Measurements from ENCODE around the gene AP1M1. TPM values are rescaled to one million over a fixed set of nuclear protein-coding genes. Genes with fewer than 3 reads are reported as not detected.

The AP1M1 gene
- total RNA-seq, 1 experiment from 2014 or later = 30.3 TPM

DNA sequence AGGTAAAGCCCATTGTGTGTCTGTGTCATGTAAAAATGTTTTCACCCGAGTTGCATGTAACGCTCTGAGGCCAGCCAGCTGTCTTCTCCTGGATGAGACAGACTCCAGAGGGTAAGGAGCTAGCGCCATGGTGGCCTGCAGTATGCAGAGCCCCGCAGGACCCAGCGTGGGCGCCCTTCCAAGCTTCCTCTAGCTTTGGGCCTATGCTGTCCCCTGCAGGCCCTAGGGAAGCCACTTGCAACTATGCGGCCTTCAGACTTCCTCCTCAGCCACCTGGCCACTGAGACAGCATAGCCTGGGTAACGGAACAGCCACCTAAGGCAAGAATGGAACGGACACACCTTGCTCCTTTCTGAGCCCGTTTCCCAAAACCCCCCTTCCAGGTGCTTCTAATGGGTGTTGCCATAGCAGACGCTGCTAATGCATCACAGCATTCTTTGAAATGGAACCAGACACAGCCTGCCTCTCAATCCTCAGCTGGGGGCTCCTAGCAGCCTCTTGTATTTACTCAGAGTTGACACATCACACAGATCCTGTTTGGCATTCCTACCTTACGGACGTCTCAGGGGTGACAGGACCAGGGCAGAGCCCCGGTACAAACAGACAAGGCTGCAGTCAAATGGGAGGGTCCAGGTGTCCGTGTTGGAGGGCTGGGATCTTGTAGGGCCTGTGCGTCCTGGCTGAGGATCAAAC is 6.3 kb upstream of the AP1M1 start:
- Histone ChIP-seq H3K27me3 (ENCODE audit: insufficient read depth, low read length) (no peaks in the 10 kb centered on the region), H3K9ac (ENCODE audit: extremely low read depth, insufficient read length, low read length) (no peak overlapping the region), H2BK15ac (ENCODE audit: low read depth, low read length) (no peak overlapping the region), H4K91ac (ENCODE audit: insufficient read length, low read depth, low read length) (no peak overlapping the region), H3K27ac (ENCODE audit: insufficient read length, low read depth, low read length) (no peak overlapping the region), H2AK5ac (ENCODE audit: insufficient read length, low read length) (no peak overlapping the region), H4K5ac (ENCODE audit: insufficient read length, low read depth, low read length) (no peak overlapping the region), H2BK5ac (ENCODE audit: insufficient read length, low read length) (no peak overlapping the region), H3K14ac (ENCODE audit: insufficient read depth, low read length) (no peak overlapping the region), H3T11ph (ENCODE audit: low read length) (no peak overlapping the region), H2BK20ac (ENCODE audit: low read depth, low read length, poor library complexity, severe bottlenecking) (no peak overlapping the region), H4K20me1 (ENCODE audit: control insufficient read depth, insufficient read depth, insufficient read length) (no peaks in the 10 kb centered on the region), H3K79me2 (ENCODE audit: insufficient read depth, low read length) (peaks cover 2% of the 10 kb centered on the region; the same call in 1 of the 2 replicates), H3K18ac (ENCODE audit: insufficient read length, low read depth, low read length) (no peak overlapping the region), H2AFZ (ENCODE audit: low read length) (no peak overlapping the region), H2BK12ac (ENCODE audit: insufficient read length, low read depth, low read length) (no peak overlapping the region), H2BK120ac (ENCODE audit: low read depth, low read length, poor library complexity, severe bottlenecking) (no peak overlapping the region), H3K4ac (ENCODE audit: low read depth, low read length) (no peak overlapping the region), H4K8ac (replicated peaks; ENCODE audit: insufficient read length, low read depth, low read length) (no peak overlapping the region), H3K79me1 (ENCODE audit: insufficient read depth, low read depth, low read length, poor library complexity, severe bottlenecking) (no peaks in the 10 kb centered on the region), H3K4me1 (ENCODE audit: insufficient read depth, low read length) (no peaks in the 10 kb centered on the region), H3K9me3 (ENCODE audit: control insufficient read depth, low read depth, low read length) (no peaks in the 10 kb centered on the region), H3K23me2 (ENCODE audit: insufficient read length, low read depth, low read length, poor library complexity, severe bottlenecking) (no peaks in the 10 kb centered on the region), H3K56ac (ENCODE audit: insufficient read length, low read depth, low read length) (no peak overlapping the region), H3K4me2 (ENCODE audit: insufficient read depth, insufficient read length, low read length) (no peak overlapping the region), H3K23ac (ENCODE audit: insufficient read length, low read depth, low read length) (no peak overlapping the region)
- no peaks in the 10 kb centered on the region for H3K9me3 Mint-ChIP-seq
- 0 out of 5 replicates have a peak overlapping the region, but pooled peaks of 1 of the 2 experiments have one; percentile 7 for H3K4me3 Mint-ChIP-seq
- peaks cover 8 to 10% of the 10 kb centered on the region in 2 experiments for H3K4me1 Mint-ChIP-seq
- TF ChIP-seq, protein P1, sequence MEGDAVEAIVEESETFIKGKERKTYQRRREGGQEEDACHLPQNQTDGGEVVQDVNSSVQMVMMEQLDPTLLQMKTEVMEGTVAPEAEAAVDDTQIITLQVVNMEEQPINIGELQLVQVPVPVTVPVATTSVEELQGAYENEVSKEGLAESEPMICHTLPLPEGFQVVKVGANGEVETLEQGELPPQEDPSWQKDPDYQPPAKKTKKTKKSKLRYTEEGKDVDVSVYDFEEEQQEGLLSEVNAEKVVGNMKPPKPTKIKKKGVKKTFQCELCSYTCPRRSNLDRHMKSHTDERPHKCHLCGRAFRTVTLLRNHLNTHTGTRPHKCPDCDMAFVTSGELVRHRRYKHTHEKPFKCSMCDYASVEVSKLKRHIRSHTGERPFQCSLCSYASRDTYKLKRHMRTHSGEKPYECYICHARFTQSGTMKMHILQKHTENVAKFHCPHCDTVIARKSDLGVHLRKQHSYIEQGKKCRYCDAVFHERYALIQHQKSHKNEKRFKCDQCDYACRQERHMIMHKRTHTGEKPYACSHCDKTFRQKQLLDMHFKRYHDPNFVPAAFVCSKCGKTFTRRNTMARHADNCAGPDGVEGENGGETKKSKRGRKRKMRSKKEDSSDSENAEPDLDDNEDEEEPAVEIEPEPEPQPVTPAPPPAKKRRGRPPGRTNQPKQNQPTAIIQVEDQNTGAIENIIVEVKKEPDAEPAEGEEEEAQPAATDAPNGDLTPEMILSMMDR (conservative IDR thresholded peaks at IDR 0.05) = no peak
- H3K27ac Mint-ChIP-seq = peak overlapping the region in 1 of 3 experiments; percentile 73; a peak in 1 of 7 replicates
- H3K27me3 Mint-ChIP-seq (ENCODE audit: low read depth) = no peaks in the 10 kb centered on the region
- WGBS (ENCODE audit: extremely low coverage, insufficient read length, low lambda C conversion rate) = no CpG with 5 or more reads among the region's 16 CpGs
- no peak for DNase-seq
- H3K36me3 Mint-ChIP-seq (ENCODE audit: insufficient read depth in 1 of 3, low read depth in 3 of 3) = peaks cover 26 to 53% (median 45%) of the 10 kb centered on the region in 3 experiments; a peak in 6 of 7 replicates

Measured in H9 (cell line).